Upper lobe of right lung (tissue), 1 donor: ENCODE data around the gene AFTPH. TPM values are rescaled to one million over a fixed set of nuclear protein-coding genes. Genes with fewer than 3 reads are reported as not detected.

Experiments
- ATAC-seq: fragments of 200-7000 bp; cut with Tn5 transposase; one replicate; pipeline ENCODE4 v1.9.1; 2020; ENCODE audit warnings: mild to moderate bottlenecking, moderate library complexity
- DNase-seq: peaks from one replicate; pipeline ENCODE4 v3.0.0-alpha.2; 2020
- H3K27ac ChIP-seq: fragments of 200-600 bp; one replicate; pipeline ENCODE4 v1.8.0; 2022
- H3K27me3 ChIP-seq: fragments of 200-600 bp; one replicate; pipeline ENCODE4 v1.8.0; 2022; ENCODE audit warnings: mild to moderate bottlenecking
- H3K36me3 ChIP-seq: fragments of 200-600 bp; one replicate; pipeline ENCODE4 v1.8.0; 2022
- H3K4me1 ChIP-seq: fragments of 200-600 bp; one replicate; pipeline ENCODE4 v1.8.0; 2022
- H3K4me3 ChIP-seq: fragments of 200-600 bp; one replicate; pipeline ENCODE4 v1.8.0; 2022; ENCODE audit warnings: mild to moderate bottlenecking
- H3K9me3 ChIP-seq: fragments of 200-600 bp; one replicate; pipeline ENCODE4 v1.8.0; 2022
- CTCF ChIP-seq: fragments of 200-600 bp; IDR thresholded peaks from one replicate; pipeline ENCODE4 v1.8.0; 2022; ENCODE audit warnings: antibody characterized with exemption
- intact Hi-C: fragments of 100-400 bp; cut with DNase I; formaldehyde crosslinking; loops from one replicate; pipeline ENCODE4 v1.11.0; 2022
- total RNA-seq: library from RNA; stranded (reverse); fragmentation: NEBNext Ultra II Directional; extraction: Animal tissue kit (Norgen Biotek cat#: 25700); gene quantifications from one replicate; pipeline ENCODE4 v1.2.1, GENCODE V29; 2021
- donor health status: DM: no; HTN: yes; CAD: no; lungs with severe emphysema.

Gene AFTPH
- total RNA-seq, 1 donor from 2014 or later = 40.2 TPM

- no peak for DNase-seq
- intact Hi-C loops = no loop called here
- Histone ChIP-seq H3K4me1 (peaks cover 11% of the 10 kb centered on the region), H3K9me3 (no peaks in the 10 kb centered on the region), H3K4me3 (no peak overlapping the region), H3K36me3 (peaks cover 27% of the 10 kb centered on the region), H3K27ac (no peak overlapping the region), H3K27me3 (no peaks in the 10 kb centered on the region)
- no peak for TF ChIP-seq CTCF
- no peak for ATAC-seq
These were observed 109.0 kb downstream of the AFTPH start for GRCh38 chr2:64632835-64633819.

- H3K36me3 ChIP-seq = peaks cover 27% of the 10 kb centered on the region
- H3K27ac ChIP-seq = no peak overlapping the region
- DNase-seq (no peak), ATAC-seq (peak; percentile 38)
- no peaks in the 10 kb centered on the region for H3K9me3 ChIP-seq
- H3K4me3 ChIP-seq = no peak overlapping the region
- TF ChIP-seq CTCF = no peak
- intact Hi-C loops = no loop called here
- H3K4me1 ChIP-seq = peaks cover 17% of the 10 kb centered on the region
- H3K27me3 ChIP-seq = no peaks in the 10 kb centered on the region
These were observed 110.5 kb downstream of the AFTPH start for GRCh38 chr2:64634345-64635267.

DNA sequence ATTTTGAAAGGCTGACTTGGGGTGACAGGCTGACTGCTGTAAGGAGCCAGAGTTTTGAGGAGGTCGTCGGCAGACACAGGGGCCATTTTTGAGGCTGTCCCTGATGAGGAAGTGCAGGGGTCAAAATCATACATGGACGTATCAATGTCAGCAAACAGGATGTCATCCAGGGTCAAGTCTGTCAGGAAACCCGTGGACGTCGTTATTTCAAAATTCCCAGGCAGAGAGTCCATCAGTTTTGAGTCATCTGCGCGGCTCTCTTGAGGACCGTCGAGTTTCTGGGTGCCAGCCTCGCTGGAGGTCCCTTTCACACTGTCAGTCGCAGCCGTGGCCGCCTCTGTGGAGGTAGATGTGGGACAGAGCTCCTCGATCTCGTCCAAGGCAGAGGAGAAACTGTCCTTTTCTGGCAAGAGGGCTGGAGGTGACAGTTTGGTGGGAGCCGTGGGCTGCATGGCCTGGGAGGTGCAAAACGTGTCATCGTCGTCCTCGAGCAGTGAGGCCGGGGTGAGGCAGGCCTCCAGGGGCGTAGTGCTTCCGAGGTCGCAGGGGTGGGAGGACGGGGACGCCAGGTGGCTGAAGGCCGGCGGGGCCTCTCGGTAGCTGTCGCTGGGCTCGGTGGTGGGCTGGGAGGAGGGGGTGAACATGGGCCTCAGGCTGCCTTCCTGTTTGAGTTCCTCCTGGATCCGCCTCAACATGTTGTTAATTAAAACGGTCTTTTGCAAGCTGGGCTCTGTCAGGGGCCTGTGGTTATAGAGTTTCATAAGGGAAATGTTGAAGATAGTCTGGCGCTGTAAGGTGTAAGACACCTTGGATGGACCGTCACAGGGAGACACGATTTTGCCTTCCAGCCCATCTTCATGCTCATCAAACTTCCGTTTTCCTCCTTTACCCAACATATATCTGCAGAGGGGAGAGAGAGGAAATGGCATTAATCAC is 112.1 kb downstream of the AFTPH start:
- no peak for TF ChIP-seq CTCF
- H3K36me3 ChIP-seq = peaks cover 21% of the 10 kb centered on the region
- H3K4me1 ChIP-seq = peaks cover 24% of the 10 kb centered on the region
- H3K27ac ChIP-seq = peak overlapping the region; percentile 39
- ATAC-seq (peak; percentile 46), DNase-seq (no peak)
- intact Hi-C loops = no loop called here
- no peaks in the 10 kb centered on the region for H3K9me3 ChIP-seq
- H3K4me3 ChIP-seq = no peak overlapping the region
- H3K27me3 ChIP-seq = no peaks in the 10 kb centered on the region

- peaks cover 20% of the 10 kb centered on the region for H3K36me3 ChIP-seq
- no peaks in the 10 kb centered on the region for H3K9me3 ChIP-seq
- H3K4me1 ChIP-seq = peaks cover 24% of the 10 kb centered on the region
- no peak overlapping the region for H3K4me3 ChIP-seq
- intact Hi-C loops = no loop called here
- DNase-seq = no peak
- no peak for ATAC-seq
- H3K27ac ChIP-seq = peak overlapping the region; percentile 39
- no peaks in the 10 kb centered on the region for H3K27me3 ChIP-seq
- TF ChIP-seq CTCF = no peak
These were observed 113.0 kb downstream of the AFTPH start for GRCh38 chr2:64637000-64637635.
